Islet precursor cell (in vitro differentiated cells): ENCODE measurements around the gene ZNF221.
"Not testable (repeated sequence)": the region's sequence is repeated elsewhere in the genome, so short reads cannot be mapped to it uniquely, and the experiment has no call there.

Experiments used
- DNase-seq: peaks from one replicate; pipeline ENCODE4 v3.0.0-alpha.2; 2018

Gene ZNF221

GRCh38 chr19:43950834-43951645 is at the start of gene ZNF221:
Gene ZNF221, plus strand, starts transcription at chr19:43951228. Its CDS starts 11,499 bp downstream, at chr19:43962727.
- peak; percentile 96 for DNase-seq

- peak; percentile 94 for DNase-seq
Measured at GRCh38 chr19:43901395-43902390, 49.3 kb upstream of the ZNF221 start.

GRCh38 chr19:43902399-43902798 is 48.6 kb upstream of the ZNF221 start:
- no peak for DNase-seq

GRCh38 chr19:43905897-43906296 is 45.1 kb upstream of the ZNF221 start:
- DNase-seq, result no peak

- no peak for DNase-seq
Measured at GRCh38 chr19:43906774-43907173, 44.3 kb upstream of the ZNF221 start.

- DNase-seq, result no peak
Measured at GRCh38 chr19:43908659-43909058, 42.4 kb upstream of the ZNF221 start.

- no peak for DNase-seq
Measured at GRCh38 chr19:43910884-43911283, 40.1 kb upstream of the ZNF221 start.

- DNase-seq, result no peak
Measured at GRCh38 chr19:43913383-43913782, 37.6 kb upstream of the ZNF221 start.

GRCh38 chr19:43914051-43914450 is 37.0 kb upstream of the ZNF221 start:
- no peak for DNase-seq

GRCh38 chr19:43923875-43924274 is 27.2 kb upstream of the ZNF221 start:
- DNase-seq, result no peak

- DNase-seq, result no peak
Measured at GRCh38 chr19:43928820-43929219, 22.2 kb upstream of the ZNF221 start.

GRCh38 chr19:43934055-43934984 is 16.7 kb upstream of the ZNF221 start:
- DNase-seq, result no peak

- peak; percentile 94 for DNase-seq
Measured at GRCh38 chr19:43934985-43935708, 15.9 kb upstream of the ZNF221 start, which contains the start of gene ZNF45. Gene ZNF45, minus strand, starts transcription at chr19:43935282. Its CDS starts 13,097 bp downstream, at chr19:43922185.

GRCh38 chr19:43936188-43936587 is 14.8 kb upstream of the ZNF221 start:
- DNase-seq, result no peak

- no peak for DNase-seq
Measured at GRCh38 chr19:43939557-43940260, 11.3 kb upstream of the ZNF221 start.

GRCh38 chr19:43940719-43941118 is 10.3 kb upstream of the ZNF221 start:
- no peak for DNase-seq

GRCh38 chr19:43941209-43941608 is 9.8 kb upstream of the ZNF221 start:
- no peak for DNase-seq

- DNase-seq, result not testable (repeated sequence)
Measured at GRCh38 chr19:43947412-43947811, 3.6 kb upstream of the ZNF221 start.

GRCh38 chr19:43949803-43950202 is 1.2 kb upstream of the ZNF221 start:
- not testable (repeated sequence) for DNase-seq

GRCh38 chr19:43956827-43957226 is 5.8 kb downstream of the ZNF221 start:
- DNase-seq, result no peak

GRCh38 chr19:43957891-43958290 is 6.9 kb downstream of the ZNF221 start:
- no peak for DNase-seq
